Stimulated activated naive CD8-positive, alpha-beta T cell treated with anti-CD3 and anti-CD28 coated beads, Interleukin-15, Interleukin-2, amounts not matched to agents 100 ng/mL and 50 ng/mL, for 24 hours (primary cell): ENCODE measurements around the gene LCA5.
"Not testable (repeated sequence)": the region's sequence is repeated elsewhere in the genome, so short reads cannot be mapped to it uniquely, and the experiment has no call there.

Source experiments
- H3K27ac Mint-ChIP-seq: one replicate; pipeline ENCODE4 v1.8.0; 2021; ENCODE audit warnings: mild to moderate bottlenecking, mixed read lengths
- H3K27me3 Mint-ChIP-seq: one replicate; pipeline ENCODE4 v1.8.0; 2021; ENCODE audit warnings: mixed read lengths
- H3K36me3 Mint-ChIP-seq: one replicate; pipeline ENCODE4 v1.8.0; 2021; ENCODE audit warnings: low read depth, mixed read lengths
- H3K4me1 Mint-ChIP-seq: one replicate; pipeline ENCODE4 v1.8.0; 2021; ENCODE audit warnings: low read depth, mixed read lengths
- H3K4me3 Mint-ChIP-seq: one replicate; pipeline ENCODE4 v1.8.0; 2021; ENCODE audit warnings: mild to moderate bottlenecking, mixed read lengths
- H3K9me3 Mint-ChIP-seq: one replicate; pipeline ENCODE4 v1.8.0; 2021; ENCODE audit warnings: mixed read lengths

LCA5 gene

DNA sequence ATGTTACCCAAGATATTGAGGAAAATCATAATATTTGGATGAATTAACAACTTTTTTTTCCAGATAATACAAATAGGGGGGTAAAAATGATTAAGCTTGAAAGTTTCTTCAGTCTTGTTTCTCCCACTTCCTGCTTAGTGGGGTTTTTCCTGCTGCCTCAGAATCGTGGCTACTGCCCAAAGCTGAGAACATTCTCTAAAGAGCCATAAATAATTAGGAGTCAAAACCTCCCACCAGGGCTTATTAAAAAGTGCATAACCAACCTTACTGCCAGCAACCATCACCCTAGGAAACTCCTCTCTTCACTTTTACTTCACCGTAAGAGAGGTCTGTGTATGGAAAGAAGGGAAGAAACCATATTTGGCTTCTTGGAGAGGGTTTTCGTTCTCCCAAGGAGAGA is 9.0 kb upstream of the LCA5 start:
- H3K9me3 Mint-ChIP-seq = no peaks in the 10 kb centered on the region
- no peak overlapping the region for H3K4me3 Mint-ChIP-seq
- peaks cover 4% of the 10 kb centered on the region for H3K4me1 Mint-ChIP-seq
- no peaks in the 10 kb centered on the region for H3K36me3 Mint-ChIP-seq
- no peak overlapping the region for H3K27ac Mint-ChIP-seq
- peaks cover 6% of the 10 kb centered on the region for H3K27me3 Mint-ChIP-seq

DNA sequence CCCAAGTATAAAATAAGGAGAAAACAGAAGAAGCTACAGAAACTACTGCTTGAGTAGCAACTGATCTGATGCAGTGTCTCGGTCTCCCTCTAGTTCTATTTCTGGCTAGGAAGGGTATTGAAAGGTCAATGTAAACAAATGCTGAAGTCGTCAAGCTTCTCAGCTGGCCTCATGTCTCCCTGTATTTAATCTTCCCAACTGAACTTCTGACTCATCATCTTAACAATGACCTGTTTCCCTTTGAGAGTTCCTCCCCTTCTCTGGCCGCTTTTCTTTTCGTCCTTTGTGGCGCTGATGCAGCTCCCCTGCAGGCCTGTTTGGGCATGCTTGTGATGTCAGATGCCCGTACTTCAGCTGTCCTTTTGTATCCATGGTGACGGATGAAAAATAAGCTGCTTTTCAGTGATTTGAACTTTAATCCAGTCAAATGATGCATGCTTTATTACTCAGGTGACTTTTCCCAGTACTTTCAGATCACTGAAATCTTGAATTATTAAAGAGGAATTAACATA is 7.8 kb upstream of the LCA5 start:
- Mint-ChIP-seq H3K4me3 (peak overlapping the region; percentile 18), H3K9me3 (no peaks in the 10 kb centered on the region), H3K36me3 (no peaks in the 10 kb centered on the region), H3K27ac (peak overlapping the region; percentile 50), H3K27me3 (peaks cover 6% of the 10 kb centered on the region), H3K4me1 (peaks cover 4% of the 10 kb centered on the region)

- Mint-ChIP-seq H3K36me3 (no peaks in the 10 kb centered on the region), H3K27ac (no peak overlapping the region), H3K27me3 (peaks cover 6% of the 10 kb centered on the region), H3K4me1 (peaks cover 4% of the 10 kb centered on the region), H3K9me3 (no peaks in the 10 kb centered on the region), H3K4me3 (no peak overlapping the region)
Observed at GRCh38 chr6:79544299-79544927, 7.2 kb upstream of the LCA5 start.

GRCh38 chr6:79543886-79544285 is 6.7 kb upstream of the LCA5 start:
- Mint-ChIP-seq H3K27me3 (peaks cover 6% of the 10 kb centered on the region), H3K27ac (no peak overlapping the region), H3K4me1 (peaks cover 4% of the 10 kb centered on the region), H3K36me3 (no peaks in the 10 kb centered on the region), H3K9me3 (no peaks in the 10 kb centered on the region), H3K4me3 (no peak overlapping the region)

GRCh38 chr6:79543411-79543810 is 6.2 kb upstream of the LCA5 start:
- no peaks in the 10 kb centered on the region for H3K36me3 Mint-ChIP-seq
- no peaks in the 10 kb centered on the region for H3K9me3 Mint-ChIP-seq
- peaks cover 4% of the 10 kb centered on the region for H3K4me1 Mint-ChIP-seq
- H3K4me3 Mint-ChIP-seq = no peak overlapping the region
- peaks cover 6% of the 10 kb centered on the region for H3K27me3 Mint-ChIP-seq
- no peak overlapping the region for H3K27ac Mint-ChIP-seq

- H3K27ac Mint-ChIP-seq = no peak overlapping the region
- H3K36me3 Mint-ChIP-seq = no peaks in the 10 kb centered on the region
- no peaks in the 10 kb centered on the region for H3K4me1 Mint-ChIP-seq
- H3K27me3 Mint-ChIP-seq = peaks cover 15% of the 10 kb centered on the region
- no peaks in the 10 kb centered on the region for H3K9me3 Mint-ChIP-seq
- no peak overlapping the region for H3K4me3 Mint-ChIP-seq
Observed at GRCh38 chr6:79538106-79538971, 1.1 kb upstream of the LCA5 start.

DNA sequence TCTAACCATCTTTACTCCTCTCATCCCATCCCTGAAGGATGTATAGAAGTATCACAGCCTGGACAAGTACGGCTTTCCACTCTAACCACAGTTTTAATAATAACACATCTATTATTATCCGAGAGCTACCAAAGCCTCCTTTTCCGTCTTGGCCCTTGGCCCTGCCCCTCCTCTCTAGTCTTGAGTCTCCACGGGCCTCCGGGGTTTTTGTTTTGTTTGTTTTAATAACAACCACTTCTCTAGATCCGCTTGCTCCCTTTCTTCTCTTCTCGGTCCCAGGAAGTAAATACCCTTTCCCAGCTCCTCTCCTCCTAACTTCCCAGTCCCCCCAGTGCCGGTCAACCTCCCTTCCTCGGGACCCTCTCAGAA is 661 bp downstream of the LCA5 start:
- Mint-ChIP-seq H3K4me1 (no peaks in the 10 kb centered on the region), H3K27ac (no peak overlapping the region), H3K4me3 (no peak overlapping the region), H3K9me3 (no peaks in the 10 kb centered on the region), H3K36me3 (no peaks in the 10 kb centered on the region), H3K27me3 (peaks cover 15% of the 10 kb centered on the region)

GRCh38 chr6:79529567-79529966 is 7.7 kb downstream of the LCA5 start:
- not testable (repeated sequence) for H3K4me1 Mint-ChIP-seq

GRCh38 chr6:79526897-79527296 is 10.3 kb downstream of the LCA5 start:
- Mint-ChIP-seq H3K27ac (no peak overlapping the region), H3K27me3 (no peaks in the 10 kb centered on the region), H3K4me3 (no peak overlapping the region), H3K36me3 (no peaks in the 10 kb centered on the region), H3K9me3 (no peaks in the 10 kb centered on the region), H3K4me1 (no peaks in the 10 kb centered on the region)

More at GRCh38 chr6:79529567-79529966, 7.7 kb downstream of the LCA5 start:
- H3K9me3 Mint-ChIP-seq, H3K36me3 Mint-ChIP-seq, H3K4me3 Mint-ChIP-seq, H3K27ac Mint-ChIP-seq, H3K27me3 Mint-ChIP-seq: not testable (repeated sequence)

DNA sequence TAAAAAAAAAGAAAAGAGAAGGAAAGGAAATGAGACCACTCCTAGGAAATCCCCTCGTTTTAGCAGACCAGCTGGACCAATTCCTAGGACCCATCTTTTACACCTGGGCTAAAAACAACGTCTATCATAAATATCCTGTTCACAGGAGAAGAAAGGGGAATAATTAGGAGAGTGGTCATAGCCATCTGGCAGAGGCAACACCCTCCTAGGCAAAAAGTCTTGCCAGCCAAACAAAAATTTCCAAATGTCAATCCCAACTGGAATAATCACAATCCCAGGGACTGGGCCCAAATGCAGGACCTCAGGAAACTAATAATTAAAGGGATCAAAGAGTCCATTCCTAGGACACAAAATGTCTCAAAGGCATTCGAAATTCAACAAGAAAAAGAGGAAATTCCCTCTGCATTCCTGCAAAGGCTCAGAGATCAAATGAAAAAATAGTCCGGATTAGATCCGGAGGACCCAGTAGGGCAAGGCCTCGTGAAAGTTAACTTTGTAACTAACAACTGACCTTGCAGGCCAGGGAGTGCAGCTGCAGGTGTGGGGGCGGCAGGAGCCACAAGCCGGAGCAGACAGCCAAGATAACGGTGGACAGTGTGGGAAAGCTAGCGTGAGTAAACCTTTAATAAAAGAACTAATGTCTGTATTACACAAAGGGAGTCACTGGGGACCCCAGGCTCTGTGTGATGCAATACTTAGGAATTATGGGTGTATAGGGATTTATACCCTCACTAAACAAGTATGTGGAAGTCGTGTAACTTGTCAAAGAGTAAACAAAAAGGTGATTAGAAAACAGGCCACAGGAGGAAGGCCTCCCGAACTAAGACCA is 11.7 kb downstream of the LCA5 start:
- H3K9me3 Mint-ChIP-seq = no peaks in the 10 kb centered on the region
- H3K4me1 Mint-ChIP-seq = no peaks in the 10 kb centered on the region
- H3K4me3 Mint-ChIP-seq = no peak overlapping the region
- no peak overlapping the region for H3K27ac Mint-ChIP-seq
- no peaks in the 10 kb centered on the region for H3K36me3 Mint-ChIP-seq
- no peaks in the 10 kb centered on the region for H3K27me3 Mint-ChIP-seq

- H3K4me1 Mint-ChIP-seq = no peaks in the 10 kb centered on the region
- no peaks in the 10 kb centered on the region for H3K36me3 Mint-ChIP-seq
- H3K4me3 Mint-ChIP-seq = no peak overlapping the region
- no peaks in the 10 kb centered on the region for H3K9me3 Mint-ChIP-seq
- H3K27me3 Mint-ChIP-seq = no peaks in the 10 kb centered on the region
- H3K27ac Mint-ChIP-seq = no peak overlapping the region
Observed at GRCh38 chr6:79524065-79524464, 13.2 kb downstream of the LCA5 start.

DNA sequence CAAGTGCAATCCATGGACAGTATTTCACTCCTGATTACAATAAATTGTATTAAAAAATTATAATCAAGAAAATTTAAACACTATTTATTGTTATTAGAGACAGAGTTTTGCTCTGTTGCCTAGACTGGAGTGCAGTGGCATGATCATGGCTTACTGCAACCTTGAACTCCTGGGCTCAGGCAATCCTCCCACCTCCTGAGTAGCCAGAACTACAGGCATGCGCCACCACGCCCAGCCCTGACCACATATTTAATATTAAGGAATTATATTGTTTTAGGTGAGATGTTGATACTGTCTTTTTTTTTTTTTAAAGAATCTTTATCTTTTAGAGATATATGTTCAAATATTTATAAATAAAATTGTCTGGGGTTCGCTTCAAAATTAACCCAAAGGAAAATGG is 14.6 kb downstream of the LCA5 start:
- Mint-ChIP-seq H3K4me1 (no peaks in the 10 kb centered on the region), H3K27me3 (no peaks in the 10 kb centered on the region), H3K4me3 (no peak overlapping the region), H3K36me3 (no peaks in the 10 kb centered on the region), H3K9me3 (no peaks in the 10 kb centered on the region), H3K27ac (no peak overlapping the region)

DNA sequence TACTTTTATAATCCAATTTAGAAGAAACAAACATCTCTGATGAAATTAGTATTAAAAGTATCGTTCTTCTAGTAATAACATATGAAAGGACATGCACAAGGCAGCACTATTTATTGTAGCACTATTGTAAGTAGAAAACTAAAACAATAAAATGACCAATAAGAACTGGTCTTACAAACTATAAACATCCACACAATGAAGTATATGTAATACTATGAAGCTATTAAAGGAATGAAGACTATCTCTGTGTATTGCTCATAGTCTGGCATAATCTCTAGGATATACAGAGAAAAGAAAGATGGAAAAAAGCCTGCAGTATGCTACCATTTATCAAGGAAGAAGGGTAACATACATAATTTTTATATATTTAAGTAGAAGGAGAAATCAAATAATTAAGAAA is 16.7 kb downstream of the LCA5 start:
- Mint-ChIP-seq H3K36me3 (no peaks in the 10 kb centered on the region), H3K27ac (no peak overlapping the region), H3K4me1 (no peaks in the 10 kb centered on the region), H3K4me3 (no peak overlapping the region), H3K27me3 (no peaks in the 10 kb centered on the region), H3K9me3 (no peaks in the 10 kb centered on the region)

GRCh38 chr6:79518842-79519241 is 18.4 kb downstream of the LCA5 start:
- Mint-ChIP-seq H3K4me3 (no peak overlapping the region), H3K27me3 (no peaks in the 10 kb centered on the region), H3K9me3 (no peaks in the 10 kb centered on the region), H3K36me3 (no peaks in the 10 kb centered on the region), H3K4me1 (no peaks in the 10 kb centered on the region), H3K27ac (no peak overlapping the region)

GRCh38 chr6:79515436-79515835 is 21.8 kb downstream of the LCA5 start:
- Mint-ChIP-seq H3K4me1 (no peaks in the 10 kb centered on the region), H3K36me3 (no peaks in the 10 kb centered on the region), H3K9me3 (no peaks in the 10 kb centered on the region), H3K4me3 (no peak overlapping the region), H3K27ac (no peak overlapping the region), H3K27me3 (no peaks in the 10 kb centered on the region)
